HK-2 (cell line): ENCODE data around the gene SLC2A9.

Source experiments
- DNase-seq: peaks from one replicate; pipeline ENCODE4 v3.0.0-alpha.2; 2018; ENCODE audit not compliant: unreplicated experiment

The SLC2A9 gene

GRCh38 chr4:9962611-9963314, 58.5 kb downstream of the SLC2A9 start:
- no peak for DNase-seq

GRCh38 chr4:9954468-9954867, 66.8 kb downstream of the SLC2A9 start:
- DNase-seq = no peak

GRCh38 chr4:9953089-9953488, 68.2 kb downstream of the SLC2A9 start:
- DNase-seq = no peak

- no peak for DNase-seq
Measured at GRCh38 chr4:9952415-9952950, 68.8 kb downstream of the SLC2A9 start.

GRCh38 chr4:9949573-9949972, 71.7 kb downstream of the SLC2A9 start:
- no peak for DNase-seq

- no peak for DNase-seq
Measured at GRCh38 chr4:9947168-9948062, 73.9 kb downstream of the SLC2A9 start.

- DNase-seq = no peak
Measured at GRCh38 chr4:9946170-9946569, 75.1 kb downstream of the SLC2A9 start.

- no peak for DNase-seq
Measured at GRCh38 chr4:9944431-9945425, 76.6 kb downstream of the SLC2A9 start.

GRCh38 chr4:9943761-9944160, 77.5 kb downstream of the SLC2A9 start:
- DNase-seq = no peak

GRCh38 chr4:9942921-9943600, 78.2 kb downstream of the SLC2A9 start:
- no peak for DNase-seq

- no peak for DNase-seq
Measured at GRCh38 chr4:9942139-9942538, 79.2 kb downstream of the SLC2A9 start.

- DNase-seq = no peak
Measured at GRCh38 chr4:9940041-9940440, 81.3 kb downstream of the SLC2A9 start.

GRCh38 chr4:9938933-9939332, 82.4 kb downstream of the SLC2A9 start:
- no peak for DNase-seq

GRCh38 chr4:9937078-9937477, 84.2 kb downstream of the SLC2A9 start:
- no peak for DNase-seq

GRCh38 chr4:9936129-9936644, 85.1 kb downstream of the SLC2A9 start:
- no peak for DNase-seq

- DNase-seq = no peak
Measured at GRCh38 chr4:9933956-9934355, 87.3 kb downstream of the SLC2A9 start.

GRCh38 chr4:9933184-9933583, 88.1 kb downstream of the SLC2A9 start:
- DNase-seq = no peak

- no peak for DNase-seq
Measured at GRCh38 chr4:9932771-9933170, 88.5 kb downstream of the SLC2A9 start.

GRCh38 chr4:9931146-9931545, 90.2 kb downstream of the SLC2A9 start:
- DNase-seq = no peak

GRCh38 chr4:9929111-9929510, 92.2 kb downstream of the SLC2A9 start:
- no peak for DNase-seq
